HEK293 (cell line): ENCODE data around the gene CNOT11.
A peak's percentile ranks its signal among the peaks of the same experiment; 100 is the strongest.

Experiments used
- CTCF ChIA-PET: fragments of 350-600 bp; formaldehyde crosslinking; extraction: SDS; loops from one replicate; lab custom pipeline; 2021; ENCODE audit warnings: antibody characterized with exemption; lab: Yijun Ruan, JAX
- POLR2A ChIA-PET: fragments of 300-600 bp; formaldehyde crosslinking; extraction: SDS; loops from one replicate; lab custom pipeline; 2020; ENCODE audit warnings: antibody characterized with exemption, inconsistent platforms; lab: Yijun Ruan, JAX
- H3K27ac ChIP-seq: fragments of 200-500 bp; sonication (Bioruptor generic); 2 replicates; pipeline ENCODE4 v1.5.1; 2014; ENCODE audit warnings: low read depth, low read length, control low read depth, inconsistent platforms; ENCODE audit errors: extremely low read depth
- H3K36me3 ChIP-seq, 2 experiments: fragments of 200-500 bp in 1 of 2; sonication (Bioruptor generic) in 1 of 2; 1 replicate in 1 of 2; 2 replicates in 1 of 2; pipeline ENCODE4 v1.5.1; 2014 to 2017; ENCODE audit warnings: inconsistent platforms in 2 of 2, low read length in 2 of 2; ENCODE audit not compliant: control insufficient read depth in 2 of 2, insufficient read depth in 1 of 2
- H3K4me1 ChIP-seq: fragments of 200-500 bp; sonication (Bioruptor generic); 2 replicates; pipeline ENCODE4 v1.5.1; 2014; ENCODE audit warnings: mild to moderate bottlenecking, low read length, inconsistent platforms; ENCODE audit not compliant: control insufficient read depth, insufficient read depth
- H3K4me3 ChIP-seq: 2 replicates; pipeline ENCODE4 v1.5.1; 2011; ENCODE audit warnings: low read depth, mild to moderate bottlenecking, control low read depth, low read length, moderate library complexity
- H3K9me3 ChIP-seq: fragments of 200-500 bp; sonication (Bioruptor generic); 2 replicates; pipeline ENCODE4 v1.5.1; 2014; ENCODE audit warnings: low read depth, low read length, inconsistent platforms; ENCODE audit not compliant: control insufficient read depth, insufficient read depth
- BCL11B ChIP-seq: fragments of 450-650 bp; formaldehyde crosslinking; IDR thresholded peaks from 2 replicates; pipeline ENCODE4 v1.5.1; 2016; ENCODE audit warnings: low read depth, missing biosample characterization, missing genetic modification characterization
- KLF7 ChIP-seq: fragments of 450-650 bp; formaldehyde crosslinking; IDR thresholded peaks from 2 replicates; pipeline ENCODE4 v1.5.1; 2016; ENCODE audit warnings: missing biosample characterization, missing genetic modification characterization, borderline replicate concordance
- ZBTB17 ChIP-seq: fragments of 450-650 bp; formaldehyde crosslinking; IDR thresholded peaks from 2 replicates; pipeline ENCODE4 v1.5.1; 2016; ENCODE audit warnings: missing biosample characterization, missing genetic modification characterization
- ZBTB20 ChIP-seq: fragments of 450-650 bp; formaldehyde crosslinking; IDR thresholded peaks from 2 replicates; pipeline ENCODE4 v1.5.1; 2016; ENCODE audit warnings: missing biosample characterization, missing genetic modification characterization
- ZBTB21 ChIP-seq: fragments of 450-650 bp; formaldehyde crosslinking; IDR thresholded peaks from 2 replicates; pipeline ENCODE4 v1.5.1; 2017; ENCODE audit warnings: missing biosample characterization, missing genetic modification characterization
- ZNF133 ChIP-seq: fragments of 450-650 bp; formaldehyde crosslinking; IDR thresholded peaks from 2 replicates; pipeline ENCODE4 v1.5.1; 2016; ENCODE audit warnings: missing biosample characterization, missing genetic modification characterization
- ZNF155 ChIP-seq: fragments of 450-650 bp; formaldehyde crosslinking; IDR thresholded peaks from 2 replicates; pipeline ENCODE4 v1.5.1; 2016; ENCODE audit warnings: missing biosample characterization, missing genetic modification characterization
- ZNF23 ChIP-seq: fragments of 450-650 bp; formaldehyde crosslinking; IDR thresholded peaks from 2 replicates; pipeline ENCODE4 v1.5.1; 2016; ENCODE audit warnings: missing biosample characterization, missing genetic modification characterization, borderline replicate concordance
- ZNF48 ChIP-seq: fragments of 450-650 bp; formaldehyde crosslinking; IDR thresholded peaks from 2 replicates; pipeline ENCODE4 v1.5.1; 2016; ENCODE audit warnings: missing biosample characterization, missing genetic modification characterization
- ZNF530 ChIP-seq: fragments of 450-650 bp; formaldehyde crosslinking; IDR thresholded peaks from 2 replicates; pipeline ENCODE4 v1.5.1; 2016; ENCODE audit warnings: low read depth, missing biosample characterization, missing genetic modification characterization
- ZNF549 ChIP-seq: fragments of 450-650 bp; IDR thresholded peaks from 2 replicates; pipeline ENCODE4 v1.5.1; 2018; ENCODE audit warnings: missing biosample characterization, missing genetic modification characterization, mild to moderate bottlenecking, inconsistent platforms, moderate library complexity
- ZNF555 ChIP-seq: fragments of 450-650 bp; formaldehyde crosslinking; conservative IDR thresholded peaks from 2 replicates; pipeline ENCODE4 v1.5.1; 2017; ENCODE audit warnings: missing biosample characterization, mild to moderate bottlenecking, missing genetic modification characterization, inconsistent platforms
- ZNF660 ChIP-seq: fragments of 450-650 bp; IDR thresholded peaks from 2 replicates; pipeline ENCODE4 v1.5.1; 2018; ENCODE audit warnings: missing biosample characterization, mild to moderate bottlenecking, missing genetic modification characterization
- ZNF664 ChIP-seq: fragments of 450-650 bp; formaldehyde crosslinking; IDR thresholded peaks from 2 replicates; pipeline ENCODE4 v1.5.1; 2016; ENCODE audit warnings: missing biosample characterization, missing genetic modification characterization
- ZNF76 ChIP-seq: fragments of 450-650 bp; formaldehyde crosslinking; IDR thresholded peaks from 2 replicates; pipeline ENCODE4; 2016; ENCODE audit warnings: low read depth, missing biosample characterization, missing genetic modification characterization, borderline replicate concordance
- ZSCAN16 ChIP-seq: fragments of 450-650 bp; formaldehyde crosslinking; IDR thresholded peaks from 2 replicates; pipeline ENCODE4 v1.5.1; 2016; ENCODE audit warnings: missing biosample characterization, missing genetic modification characterization
- ZSCAN23 ChIP-seq: fragments of 450-650 bp; formaldehyde crosslinking; IDR thresholded peaks from 2 replicates; pipeline ENCODE4 v1.5.1; 2016; ENCODE audit warnings: missing biosample characterization, missing genetic modification characterization
- TF ChIP-seq, protein P1 (sequence below): fragments of 450-650 bp; formaldehyde crosslinking; IDR thresholded peaks from 2 replicates; pipeline ENCODE4 v1.5.1; 2017; ENCODE audit warnings: missing biosample characterization, missing genetic modification characterization
- TF ChIP-seq, protein P2 (sequence below): fragments of 450-650 bp; formaldehyde crosslinking; IDR thresholded peaks from 2 replicates; pipeline ENCODE4 v1.5.1; 2017; ENCODE audit warnings: missing biosample characterization, missing genetic modification characterization
- TF ChIP-seq, protein P3 (sequence below): fragments of 450-650 bp; formaldehyde crosslinking; IDR thresholded peaks from 2 replicates; pipeline ENCODE4 v1.5.1; 2016; ENCODE audit warnings: missing biosample characterization, missing genetic modification characterization, low read depth
- TF ChIP-seq, protein P4 (sequence below): fragments of 450-650 bp; formaldehyde crosslinking; IDR thresholded peaks from 2 replicates; pipeline ENCODE4 v1.5.1; 2017; ENCODE audit warnings: missing biosample characterization, mild to moderate bottlenecking, missing genetic modification characterization, moderate library complexity
- TF ChIP-seq, protein P5 (sequence below): fragments of 450-650 bp; formaldehyde crosslinking; IDR thresholded peaks from 2 replicates; pipeline ENCODE4 v1.5.1; 2016; ENCODE audit warnings: missing biosample characterization, missing genetic modification characterization
- TF ChIP-seq, protein P6 (sequence below): IDR thresholded peaks from 2 replicates; pipeline ENCODE4 v1.6.1; 2011; ENCODE audit warnings: mild to moderate bottlenecking, low read depth, low read length, borderline replicate concordance
- TF ChIP-seq, protein P7 (sequence below): fragments of 450-650 bp; formaldehyde crosslinking; IDR thresholded peaks from 2 replicates; pipeline ENCODE4 v1.5.1; 2017; ENCODE audit warnings: missing biosample characterization, missing genetic modification characterization

CNOT11 gene

DNA sequence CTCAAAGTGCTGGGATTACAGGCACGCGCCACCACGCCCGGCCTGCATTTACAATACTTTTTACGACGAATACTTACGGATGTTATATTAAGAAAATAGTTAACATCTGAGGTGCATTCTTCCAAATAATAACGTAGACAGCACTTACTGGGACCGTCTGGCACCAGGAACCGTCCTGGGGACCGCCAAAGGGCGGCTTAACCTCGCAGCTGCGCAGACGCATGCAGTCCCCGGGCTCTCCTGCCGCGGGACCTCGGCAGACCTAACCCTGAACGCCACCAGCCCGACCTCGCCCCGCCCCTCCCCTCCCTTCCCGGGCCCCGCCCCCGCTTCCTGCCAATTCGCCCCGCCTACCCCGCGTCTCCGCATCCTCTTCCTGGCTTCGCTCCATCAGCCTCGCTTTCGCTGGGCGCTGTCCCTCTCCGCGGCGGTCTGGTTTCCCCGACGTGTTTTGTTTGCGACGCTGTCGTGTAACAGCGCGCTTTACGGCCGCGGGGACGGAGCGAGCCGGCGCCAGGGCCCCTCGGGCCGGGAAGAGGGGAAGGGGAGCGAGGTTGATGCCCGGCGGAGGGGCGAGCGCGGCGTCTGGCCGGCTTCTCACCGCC is at the start of gene CNOT11:
TSS of gene CNOT11 (plus strand) at position 479 of the 605 bp plus-strand sequence. CDS start at position 558, 79 bp downstream.
- CTCF ChIA-PET: interaction anchor here (0.8 to 4.1 kb wide), 10 partner anchors 9 to 646 kb away, joined by 3 to 24 read pairs (median 3); no protein-coding TSS in a partner anchor
- Histone ChIP-seq H3K4me1 (0 out of 2 replicates have a peak, but pooled peaks cover 2% of the 10 kb centered on the region), H3K27ac (peak within 1 kb of the TSS; percentile 87), H3K4me3 (peak within 1 kb of the TSS; percentile 98), H3K9me3 (no peaks in the 10 kb centered on the region), H3K36me3 (peaks cover 0 to 9% of the 10 kb centered on the region in 2 experiments; a peak in 2 of 3 replicates)
- POLR2A ChIA-PET: interaction anchor here (0.8 to 2.6 kb wide), 12 partner anchors 11 to 251 kb away, joined by 3 to 8 read pairs (median 4); partner anchors contain the start of genes RNF149, RPL31 and TBC1D8
- TF ChIP-seq ZBTB21 (no peak), ZBTB20 (tag by site-specific recombination) (peak; percentile 94; the same call in 1 of the 2 replicates), ZNF133 (tag by site-specific recombination) (no peak), ZNF76 (tag by site-specific recombination) (no peak), ZNF660 (tag by site-specific recombination) (no peak; the same call in 1 of the 2 replicates), ZNF155 (tag by site-specific recombination) (no peak), ZNF530 (tag by site-specific recombination) (no peak), ZNF664 (tag by site-specific recombination) (no peak), ZNF48 (no peak), ZBTB17 (tag by site-specific recombination) (no peak), ZSCAN23 (tag by site-specific recombination) (no peak), ZNF23 (tag by site-specific recombination) (no peak), BCL11B (tag by site-specific recombination) (no peak), ZNF555 (tag by site-specific recombination) (no peak), KLF7 (tag by site-specific recombination) (no peak), ZSCAN16 (no peak), ZNF549 (tag by site-specific recombination) (no peak)
- TF ChIP-seq, protein P1, sequence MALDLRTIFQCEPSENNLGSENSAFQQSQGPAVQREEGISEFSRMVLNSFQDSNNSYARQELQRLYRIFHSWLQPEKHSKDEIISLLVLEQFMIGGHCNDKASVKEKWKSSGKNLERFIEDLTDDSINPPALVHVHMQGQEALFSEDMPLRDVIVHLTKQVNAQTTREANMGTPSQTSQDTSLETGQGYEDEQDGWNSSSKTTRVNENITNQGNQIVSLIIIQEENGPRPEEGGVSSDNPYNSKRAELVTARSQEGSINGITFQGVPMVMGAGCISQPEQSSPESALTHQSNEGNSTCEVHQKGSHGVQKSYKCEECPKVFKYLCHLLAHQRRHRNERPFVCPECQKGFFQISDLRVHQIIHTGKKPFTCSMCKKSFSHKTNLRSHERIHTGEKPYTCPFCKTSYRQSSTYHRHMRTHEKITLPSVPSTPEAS (tag by site-specific recombination): no peak
- TF ChIP-seq, protein P2, sequence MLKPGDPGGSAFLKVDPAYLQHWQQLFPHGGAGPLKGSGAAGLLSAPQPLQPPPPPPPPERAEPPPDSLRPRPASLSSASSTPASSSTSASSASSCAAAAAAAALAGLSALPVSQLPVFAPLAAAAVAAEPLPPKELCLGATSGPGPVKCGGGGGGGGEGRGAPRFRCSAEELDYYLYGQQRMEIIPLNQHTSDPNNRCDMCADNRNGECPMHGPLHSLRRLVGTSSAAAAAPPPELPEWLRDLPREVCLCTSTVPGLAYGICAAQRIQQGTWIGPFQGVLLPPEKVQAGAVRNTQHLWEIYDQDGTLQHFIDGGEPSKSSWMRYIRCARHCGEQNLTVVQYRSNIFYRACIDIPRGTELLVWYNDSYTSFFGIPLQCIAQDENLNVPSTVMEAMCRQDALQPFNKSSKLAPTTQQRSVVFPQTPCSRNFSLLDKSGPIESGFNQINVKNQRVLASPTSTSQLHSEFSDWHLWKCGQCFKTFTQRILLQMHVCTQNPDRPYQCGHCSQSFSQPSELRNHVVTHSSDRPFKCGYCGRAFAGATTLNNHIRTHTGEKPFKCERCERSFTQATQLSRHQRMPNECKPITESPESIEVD (tag by site-specific recombination): no peak
- TF ChIP-seq, protein P3, sequence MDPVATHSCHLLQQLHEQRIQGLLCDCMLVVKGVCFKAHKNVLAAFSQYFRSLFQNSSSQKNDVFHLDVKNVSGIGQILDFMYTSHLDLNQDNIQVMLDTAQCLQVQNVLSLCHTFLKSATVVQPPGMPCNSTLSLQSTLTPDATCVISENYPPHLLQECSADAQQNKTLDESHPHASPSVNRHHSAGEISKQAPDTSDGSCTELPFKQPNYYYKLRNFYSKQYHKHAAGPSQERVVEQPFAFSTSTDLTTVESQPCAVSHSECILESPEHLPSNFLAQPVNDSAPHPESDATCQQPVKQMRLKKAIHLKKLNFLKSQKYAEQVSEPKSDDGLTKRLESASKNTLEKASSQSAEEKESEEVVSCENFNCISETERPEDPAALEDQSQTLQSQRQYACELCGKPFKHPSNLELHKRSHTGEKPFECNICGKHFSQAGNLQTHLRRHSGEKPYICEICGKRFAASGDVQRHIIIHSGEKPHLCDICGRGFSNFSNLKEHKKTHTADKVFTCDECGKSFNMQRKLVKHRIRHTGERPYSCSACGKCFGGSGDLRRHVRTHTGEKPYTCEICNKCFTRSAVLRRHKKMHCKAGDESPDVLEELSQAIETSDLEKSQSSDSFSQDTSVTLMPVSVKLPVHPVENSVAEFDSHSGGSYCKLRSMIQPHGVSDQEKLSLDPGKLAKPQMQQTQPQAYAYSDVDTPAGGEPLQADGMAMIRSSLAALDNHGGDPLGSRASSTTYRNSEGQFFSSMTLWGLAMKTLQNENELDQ (tag by site-specific recombination): no peak
- TF ChIP-seq, protein P4, sequence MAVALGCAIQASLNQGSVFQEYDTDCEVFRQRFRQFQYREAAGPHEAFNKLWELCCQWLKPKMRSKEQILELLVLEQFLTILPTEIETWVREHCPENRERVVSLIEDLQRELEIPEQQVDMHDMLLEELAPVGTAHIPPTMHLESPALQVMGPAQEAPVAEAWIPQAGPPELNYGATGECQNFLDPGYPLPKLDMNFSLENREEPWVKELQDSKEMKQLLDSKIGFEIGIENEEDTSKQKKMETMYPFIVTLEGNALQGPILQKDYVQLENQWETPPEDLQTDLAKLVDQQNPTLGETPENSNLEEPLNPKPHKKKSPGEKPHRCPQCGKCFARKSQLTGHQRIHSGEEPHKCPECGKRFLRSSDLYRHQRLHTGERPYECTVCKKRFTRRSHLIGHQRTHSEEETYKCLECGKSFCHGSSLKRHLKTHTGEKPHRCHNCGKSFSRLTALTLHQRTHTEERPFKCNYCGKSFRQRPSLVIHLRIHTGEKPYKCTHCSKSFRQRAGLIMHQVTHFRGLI: no peak
- TF ChIP-seq, protein P5, sequence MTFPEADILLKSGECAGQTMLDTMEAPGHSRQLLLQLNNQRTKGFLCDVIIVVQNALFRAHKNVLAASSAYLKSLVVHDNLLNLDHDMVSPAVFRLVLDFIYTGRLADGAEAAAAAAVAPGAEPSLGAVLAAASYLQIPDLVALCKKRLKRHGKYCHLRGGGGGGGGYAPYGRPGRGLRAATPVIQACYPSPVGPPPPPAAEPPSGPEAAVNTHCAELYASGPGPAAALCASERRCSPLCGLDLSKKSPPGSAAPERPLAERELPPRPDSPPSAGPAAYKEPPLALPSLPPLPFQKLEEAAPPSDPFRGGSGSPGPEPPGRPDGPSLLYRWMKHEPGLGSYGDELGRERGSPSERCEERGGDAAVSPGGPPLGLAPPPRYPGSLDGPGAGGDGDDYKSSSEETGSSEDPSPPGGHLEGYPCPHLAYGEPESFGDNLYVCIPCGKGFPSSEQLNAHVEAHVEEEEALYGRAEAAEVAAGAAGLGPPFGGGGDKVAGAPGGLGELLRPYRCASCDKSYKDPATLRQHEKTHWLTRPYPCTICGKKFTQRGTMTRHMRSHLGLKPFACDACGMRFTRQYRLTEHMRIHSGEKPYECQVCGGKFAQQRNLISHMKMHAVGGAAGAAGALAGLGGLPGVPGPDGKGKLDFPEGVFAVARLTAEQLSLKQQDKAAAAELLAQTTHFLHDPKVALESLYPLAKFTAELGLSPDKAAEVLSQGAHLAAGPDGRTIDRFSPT (tag by site-specific recombination): no peak
- TF ChIP-seq, protein P6, sequence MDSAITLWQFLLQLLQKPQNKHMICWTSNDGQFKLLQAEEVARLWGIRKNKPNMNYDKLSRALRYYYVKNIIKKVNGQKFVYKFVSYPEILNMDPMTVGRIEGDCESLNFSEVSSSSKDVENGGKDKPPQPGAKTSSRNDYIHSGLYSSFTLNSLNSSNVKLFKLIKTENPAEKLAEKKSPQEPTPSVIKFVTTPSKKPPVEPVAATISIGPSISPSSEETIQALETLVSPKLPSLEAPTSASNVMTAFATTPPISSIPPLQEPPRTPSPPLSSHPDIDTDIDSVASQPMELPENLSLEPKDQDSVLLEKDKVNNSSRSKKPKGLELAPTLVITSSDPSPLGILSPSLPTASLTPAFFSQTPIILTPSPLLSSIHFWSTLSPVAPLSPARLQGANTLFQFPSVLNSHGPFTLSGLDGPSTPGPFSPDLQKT: no peak
- TF ChIP-seq, protein P7, sequence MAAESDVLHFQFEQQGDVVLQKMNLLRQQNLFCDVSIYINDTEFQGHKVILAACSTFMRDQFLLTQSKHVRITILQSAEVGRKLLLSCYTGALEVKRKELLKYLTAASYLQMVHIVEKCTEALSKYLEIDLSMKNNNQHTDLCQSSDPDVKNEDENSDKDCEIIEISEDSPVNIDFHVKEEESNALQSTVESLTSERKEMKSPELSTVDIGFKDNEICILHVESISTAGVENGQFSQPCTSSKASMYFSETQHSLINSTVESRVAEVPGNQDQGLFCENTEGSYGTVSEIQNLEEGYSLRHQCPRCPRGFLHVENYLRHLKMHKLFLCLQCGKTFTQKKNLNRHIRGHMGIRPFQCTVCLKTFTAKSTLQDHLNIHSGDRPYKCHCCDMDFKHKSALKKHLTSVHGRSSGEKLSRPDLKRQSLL (tag by site-specific recombination): no peak
